HG02970 (cell line): ENCODE results near the gene AP1S2.
"Not testable (repeated sequence)": the region's sequence is repeated elsewhere in the genome, so short reads cannot be mapped to it uniquely, and the experiment has no call there.

Source experiments
- ATAC-seq: cut with Tn5 transposase; IDR thresholded peaks from one replicate; pipeline ENCODE4 v1.9.1; 2021; ENCODE audit warnings: mild to moderate bottlenecking, moderate library complexity, moderate number of reproducible peaks; ENCODE audit not compliant: unreplicated experiment, low FRiP score

The AP1S2 gene

DNA sequence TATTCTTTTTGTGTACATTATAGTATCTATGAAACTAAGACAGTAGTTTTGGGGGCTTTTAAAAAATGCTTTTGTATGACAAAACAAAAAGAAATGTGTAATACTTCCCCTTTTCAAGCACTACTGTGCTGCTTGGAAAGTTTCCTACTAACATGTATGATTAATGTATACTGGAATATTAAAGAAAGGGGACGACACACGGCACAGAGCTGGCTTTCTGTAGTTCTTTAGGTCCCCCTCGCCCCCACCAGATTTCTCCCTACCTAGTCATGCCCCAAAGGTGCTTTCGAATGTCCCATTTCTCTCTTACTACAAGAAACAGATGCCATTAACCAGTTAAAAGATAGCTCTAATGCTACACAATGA is 1.6 kb upstream of the AP1S2 start:
- no peak for ATAC-seq

DNA sequence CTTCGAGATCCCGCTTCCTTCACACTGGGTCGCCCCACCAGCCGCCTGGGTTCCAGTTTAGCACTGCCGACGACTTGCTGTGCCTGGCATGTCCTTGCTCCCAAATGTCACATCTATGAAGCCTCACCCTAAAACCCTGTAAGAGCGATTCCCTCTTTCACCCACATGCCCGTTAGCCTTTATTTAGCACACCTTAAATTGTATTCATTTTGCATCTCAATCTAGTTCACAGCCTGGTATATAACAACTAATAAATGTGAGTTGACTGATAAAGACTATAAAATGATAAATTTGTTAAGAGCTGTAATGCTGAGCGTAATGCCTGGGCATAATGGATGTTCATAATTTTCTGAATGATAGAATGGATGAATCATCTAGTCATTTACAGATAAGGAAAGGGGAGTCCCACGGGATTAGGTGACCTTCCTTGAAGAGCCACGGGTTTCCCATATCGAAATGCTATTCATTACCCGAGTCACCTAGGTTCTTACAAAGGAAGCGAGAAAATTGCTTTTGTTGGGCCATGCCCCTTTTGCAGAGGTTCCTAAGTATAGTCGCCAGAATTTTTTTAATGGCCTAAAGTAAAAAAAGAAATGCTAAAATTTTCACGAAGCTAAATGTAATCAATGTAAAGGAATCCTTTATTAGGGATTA is 1.1 kb upstream of the AP1S2 start:
- no peak for ATAC-seq

DNA sequence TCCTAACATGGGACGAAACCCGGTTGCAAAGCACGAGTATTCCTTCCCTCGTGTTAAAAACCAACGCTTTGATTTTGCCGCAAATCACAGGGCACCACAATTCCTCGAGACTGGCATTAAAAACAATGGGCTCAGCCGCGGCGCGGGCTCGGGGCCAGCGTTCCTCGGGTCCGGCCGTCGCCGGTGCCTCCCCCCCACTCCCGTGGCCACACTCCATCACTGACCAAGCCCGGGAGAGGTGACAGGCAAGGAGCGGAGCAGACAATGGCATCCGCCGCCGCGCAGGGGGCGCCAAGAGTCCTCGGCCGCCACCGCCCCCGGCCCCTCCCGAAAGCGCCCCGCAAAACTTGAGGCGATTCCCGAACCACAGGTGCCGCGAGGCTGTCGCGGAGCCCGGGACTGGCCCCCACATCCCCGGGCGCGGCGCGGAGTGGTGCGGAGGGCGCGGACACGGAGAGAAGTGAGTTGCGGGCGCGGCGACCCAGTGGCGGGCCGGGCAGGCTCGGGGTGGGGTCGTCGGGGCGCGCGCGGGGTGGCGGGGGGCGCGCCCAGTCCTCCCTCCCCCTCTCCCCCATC is 445 bp downstream of the AP1S2 start:
- peak; percentile 36 for ATAC-seq

DNA sequence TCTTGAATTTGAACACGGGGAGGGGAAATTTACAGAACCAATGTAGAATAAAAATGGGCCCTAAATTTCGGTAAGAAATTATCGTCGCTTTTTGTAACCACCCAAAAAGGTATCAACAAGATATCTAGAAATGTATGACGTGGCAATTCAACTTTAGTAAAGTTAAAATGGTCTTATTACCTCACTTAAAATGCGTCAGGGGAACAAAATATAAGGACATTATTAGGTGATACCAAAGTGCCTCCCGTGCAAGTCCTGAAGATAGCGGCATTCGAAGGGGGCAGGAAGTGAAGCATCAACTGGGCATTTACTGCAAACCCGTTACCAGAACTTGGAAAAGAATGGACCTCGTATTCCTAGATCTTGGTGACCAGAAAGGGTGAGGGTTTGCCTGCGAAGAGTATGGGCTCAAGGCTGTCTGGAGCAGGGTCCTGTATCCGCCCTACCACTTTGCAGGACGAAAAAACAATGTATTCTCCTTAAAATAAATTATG is 980 bp downstream of the AP1S2 start:
- no peak for ATAC-seq

DNA sequence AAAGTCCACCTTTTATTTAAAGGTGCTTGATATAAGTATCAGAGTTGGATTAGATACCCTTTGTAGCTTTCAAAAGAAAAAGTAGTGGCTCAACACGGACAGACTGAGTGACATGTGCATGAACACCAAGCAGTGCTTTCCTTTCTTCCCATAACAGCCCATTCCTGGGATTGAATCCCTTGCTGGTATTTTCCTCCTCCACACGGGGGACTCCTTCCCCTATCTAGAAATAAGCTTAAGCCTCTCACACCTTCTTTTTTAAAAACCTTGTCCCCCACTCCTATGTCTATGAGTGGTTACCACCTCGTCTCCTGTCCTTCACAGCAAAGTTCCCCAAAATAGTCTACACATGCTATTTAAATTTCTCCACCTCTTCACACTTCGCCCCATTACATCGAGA is 5.1 kb downstream of the AP1S2 start:
- ATAC-seq: no peak

DNA sequence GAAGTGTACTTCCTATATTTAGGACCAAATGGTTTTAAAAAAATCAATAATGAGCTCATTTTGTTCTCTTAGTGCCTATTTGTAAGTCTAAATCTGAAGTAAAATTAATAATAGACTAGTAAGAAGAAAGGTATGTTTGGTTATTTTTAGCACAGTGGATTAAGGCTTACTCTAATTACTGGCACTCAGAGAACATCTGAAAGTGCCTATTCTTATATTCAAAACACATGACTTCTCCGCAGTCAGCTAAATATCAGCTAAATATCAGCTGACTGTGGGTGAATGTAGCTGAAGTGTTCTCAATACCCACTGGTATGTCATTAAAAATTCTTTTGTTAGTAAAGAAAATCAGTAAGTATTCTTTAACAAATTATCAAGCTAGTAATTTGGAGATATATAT is 6.0 kb downstream of the AP1S2 start:
- ATAC-seq: no peak

DNA sequence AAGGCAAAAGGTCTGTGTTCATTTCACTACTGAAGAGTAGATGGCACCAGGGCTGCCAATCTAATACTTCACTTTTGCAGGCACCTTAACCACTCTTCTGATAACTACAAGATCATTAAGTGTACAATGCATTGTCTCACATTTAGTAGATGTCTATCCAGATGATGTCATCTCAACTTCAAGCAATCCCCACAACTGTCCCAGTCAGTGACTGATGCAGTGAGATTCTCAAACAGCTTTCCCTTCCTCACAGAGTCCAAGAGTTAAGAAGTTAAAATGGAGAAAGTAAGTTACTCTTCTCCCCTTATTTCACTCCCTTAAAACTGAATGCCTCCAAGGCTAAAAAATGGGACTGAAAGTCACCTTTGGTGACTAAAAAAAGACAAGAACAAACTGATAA is 10.7 kb downstream of the AP1S2 start:
- no peak for ATAC-seq

DNA sequence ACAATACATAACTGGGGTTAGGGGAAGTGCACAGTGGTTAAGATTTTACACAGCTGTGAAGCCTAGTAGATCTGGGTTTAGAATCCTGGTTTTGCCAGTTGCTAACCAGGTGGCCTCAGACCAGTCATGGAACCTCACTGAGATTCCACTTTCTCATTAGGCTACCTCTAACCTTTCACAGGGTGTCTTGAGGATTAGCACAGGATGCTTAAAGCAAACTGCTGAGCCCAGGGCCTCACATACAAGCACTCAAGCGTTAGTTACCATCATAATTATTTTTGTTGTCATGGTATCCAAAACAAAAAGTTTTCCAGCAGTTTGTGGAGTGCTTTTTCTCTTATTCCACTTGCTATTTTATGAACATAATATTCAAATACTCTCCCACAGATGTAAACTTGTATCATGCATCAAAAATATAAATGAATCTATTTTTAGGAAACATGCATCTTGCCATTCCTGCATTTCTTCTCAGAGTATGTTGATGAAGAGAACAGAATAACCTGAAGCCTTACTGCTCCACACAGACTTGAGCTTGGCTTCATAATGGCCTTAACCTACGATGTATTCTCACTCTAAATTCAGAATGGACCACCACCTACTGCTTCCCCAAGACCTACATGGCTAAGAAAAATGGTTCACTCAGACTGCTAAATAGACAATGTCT is 12.6 kb downstream of the AP1S2 start:
- ATAC-seq: no peak

DNA sequence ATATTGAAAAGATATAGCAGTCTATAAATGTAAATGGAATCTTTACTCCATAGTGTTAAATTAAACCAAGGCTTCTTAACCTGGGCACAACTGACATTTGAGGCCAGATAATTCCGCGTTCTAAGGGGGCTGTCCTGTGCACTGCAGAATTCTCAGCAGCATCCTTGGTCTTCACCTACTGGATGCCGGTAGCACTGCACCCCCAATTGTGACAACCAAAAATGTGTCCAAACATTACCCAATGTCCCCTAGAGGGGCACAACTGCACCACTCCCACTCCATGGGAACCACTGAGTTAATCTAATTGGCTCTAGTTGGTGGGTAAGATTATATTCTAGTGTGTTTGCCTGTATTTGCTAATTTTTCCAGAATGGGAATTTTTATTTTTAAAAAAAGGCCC is 16.6 kb downstream of the AP1S2 start:
- ATAC-seq: no peak

DNA sequence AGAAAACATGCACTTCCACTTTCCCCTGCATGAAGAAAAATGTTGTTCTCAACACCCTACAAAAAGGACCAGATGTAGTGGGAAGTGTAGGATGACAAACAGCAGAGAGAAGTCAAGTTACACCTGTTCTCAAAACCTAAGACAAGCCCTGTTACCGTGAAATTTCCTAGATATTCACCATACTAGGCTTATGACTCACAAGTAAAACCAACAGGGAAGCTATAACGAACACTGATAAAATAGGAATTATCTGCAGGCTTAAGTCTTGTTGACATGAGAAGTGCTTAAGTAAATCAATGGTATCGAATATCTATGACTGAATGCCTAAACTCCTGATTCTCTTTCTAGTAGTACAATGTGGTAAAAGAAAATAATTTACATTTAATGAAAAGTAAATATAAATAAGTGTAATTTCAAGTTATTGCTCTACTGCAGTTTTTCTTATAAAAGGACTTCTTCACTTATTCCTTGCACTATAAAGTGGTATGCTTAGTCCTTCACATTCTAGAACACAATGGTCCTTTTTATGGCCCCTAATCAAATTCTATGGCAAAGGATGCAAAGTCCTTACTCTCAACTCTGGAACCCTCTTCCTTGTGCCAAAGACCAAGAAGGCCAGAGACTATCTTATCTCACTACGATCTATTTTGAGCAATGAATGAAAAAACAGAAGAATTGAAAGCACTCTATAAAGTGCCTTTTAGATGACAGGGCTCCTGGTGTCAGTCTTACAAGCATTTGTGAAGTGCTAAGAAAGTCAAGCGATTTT is 19.6 kb downstream of the AP1S2 start:
- ATAC-seq: no peak

DNA sequence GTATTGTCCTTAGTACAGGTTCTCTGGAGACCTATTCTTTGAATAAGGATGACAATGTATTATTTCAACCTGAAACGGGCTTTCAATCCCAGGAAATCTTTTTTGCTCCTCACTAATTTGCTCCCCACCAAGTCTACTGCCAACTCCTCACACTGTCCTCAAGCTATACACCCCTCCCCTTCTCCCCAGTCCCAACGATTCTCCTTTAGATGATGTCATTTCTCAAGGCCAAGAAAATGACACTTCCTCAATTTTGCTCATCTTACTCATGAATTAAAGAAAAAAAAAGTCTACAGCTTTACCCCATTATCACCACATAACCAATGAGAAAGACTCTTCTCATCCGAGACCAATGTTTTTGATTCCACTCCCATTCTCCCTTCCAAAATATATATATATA is 20.6 kb downstream of the AP1S2 start:
- no peak for ATAC-seq

DNA sequence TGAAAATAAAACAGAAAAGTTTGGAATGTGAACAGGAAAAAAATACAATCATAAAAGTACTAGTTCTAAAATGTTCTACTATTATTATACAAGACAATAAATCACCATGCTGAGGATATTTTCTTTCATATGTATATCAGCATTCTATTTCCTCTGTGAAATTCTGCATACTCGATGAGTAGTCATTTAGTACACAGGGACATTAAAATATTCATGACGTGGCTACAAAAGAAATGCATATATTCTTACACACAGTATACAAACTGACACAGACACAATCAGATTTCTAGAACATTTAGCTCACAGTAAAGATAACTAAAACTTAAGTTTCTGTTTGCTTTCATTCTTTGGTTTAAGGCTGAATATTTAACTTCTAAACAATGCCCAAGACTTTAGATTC is 23.3 kb downstream of the AP1S2 start:
- ATAC-seq: not testable (repeated sequence)

DNA sequence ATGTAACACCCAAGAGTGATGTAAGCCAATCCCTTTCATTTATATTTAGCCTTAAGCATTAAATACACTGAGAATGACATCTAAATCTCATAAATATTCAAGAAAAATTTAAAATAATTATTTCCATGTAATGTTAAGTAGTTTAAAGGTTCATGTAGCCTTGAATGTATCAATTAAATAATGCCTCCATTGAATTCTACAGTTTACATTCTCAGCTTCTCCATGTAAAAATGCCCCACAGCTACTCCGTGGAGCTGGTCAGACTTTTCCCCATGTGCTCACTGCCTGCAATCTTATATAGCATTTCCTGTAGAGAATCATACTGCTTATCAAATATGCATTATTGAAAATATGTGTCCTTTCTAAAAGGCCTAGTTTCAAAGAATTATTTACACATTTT is 25.4 kb downstream of the AP1S2 start:
- no peak for ATAC-seq

DNA sequence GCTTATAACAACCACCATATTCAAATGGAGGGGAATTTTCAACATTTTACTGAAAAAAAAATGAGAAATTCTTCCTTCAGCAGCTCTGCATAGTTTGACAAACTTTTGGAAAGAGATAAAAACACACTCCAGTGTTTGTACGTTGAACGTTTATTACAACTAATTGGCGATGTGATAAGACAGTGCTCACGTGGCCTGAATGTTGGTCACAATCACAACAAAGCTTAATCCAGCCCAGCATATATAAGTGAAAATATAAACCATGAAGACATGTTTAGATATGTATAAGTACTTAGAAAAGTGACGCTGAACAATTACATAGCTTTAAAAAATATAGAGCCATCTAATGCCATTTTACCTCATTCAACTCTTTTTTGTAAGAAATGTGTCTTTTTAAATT is 28.7 kb downstream of the AP1S2 start:
- no peak for ATAC-seq

DNA sequence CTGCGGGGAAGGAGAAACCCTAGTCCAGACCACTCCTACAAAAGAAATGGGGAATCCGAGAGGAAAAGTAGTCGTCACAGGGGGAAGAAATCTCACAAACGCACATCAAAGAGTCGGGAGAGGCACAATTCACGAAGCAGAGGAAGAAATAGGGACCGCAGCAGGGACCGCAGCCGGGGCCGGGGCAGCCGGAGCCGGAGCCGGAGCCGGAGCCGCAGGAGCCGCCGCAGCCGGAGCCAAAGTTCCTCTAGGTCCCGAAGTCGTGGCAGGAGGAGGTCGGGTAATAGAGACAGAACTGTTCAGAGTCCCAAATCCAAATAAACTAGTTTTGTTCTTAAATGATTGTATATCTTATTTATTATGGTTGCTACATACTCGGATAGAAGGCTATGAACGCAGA is 31.7 kb downstream of the AP1S2 start:
- no peak for ATAC-seq

DNA sequence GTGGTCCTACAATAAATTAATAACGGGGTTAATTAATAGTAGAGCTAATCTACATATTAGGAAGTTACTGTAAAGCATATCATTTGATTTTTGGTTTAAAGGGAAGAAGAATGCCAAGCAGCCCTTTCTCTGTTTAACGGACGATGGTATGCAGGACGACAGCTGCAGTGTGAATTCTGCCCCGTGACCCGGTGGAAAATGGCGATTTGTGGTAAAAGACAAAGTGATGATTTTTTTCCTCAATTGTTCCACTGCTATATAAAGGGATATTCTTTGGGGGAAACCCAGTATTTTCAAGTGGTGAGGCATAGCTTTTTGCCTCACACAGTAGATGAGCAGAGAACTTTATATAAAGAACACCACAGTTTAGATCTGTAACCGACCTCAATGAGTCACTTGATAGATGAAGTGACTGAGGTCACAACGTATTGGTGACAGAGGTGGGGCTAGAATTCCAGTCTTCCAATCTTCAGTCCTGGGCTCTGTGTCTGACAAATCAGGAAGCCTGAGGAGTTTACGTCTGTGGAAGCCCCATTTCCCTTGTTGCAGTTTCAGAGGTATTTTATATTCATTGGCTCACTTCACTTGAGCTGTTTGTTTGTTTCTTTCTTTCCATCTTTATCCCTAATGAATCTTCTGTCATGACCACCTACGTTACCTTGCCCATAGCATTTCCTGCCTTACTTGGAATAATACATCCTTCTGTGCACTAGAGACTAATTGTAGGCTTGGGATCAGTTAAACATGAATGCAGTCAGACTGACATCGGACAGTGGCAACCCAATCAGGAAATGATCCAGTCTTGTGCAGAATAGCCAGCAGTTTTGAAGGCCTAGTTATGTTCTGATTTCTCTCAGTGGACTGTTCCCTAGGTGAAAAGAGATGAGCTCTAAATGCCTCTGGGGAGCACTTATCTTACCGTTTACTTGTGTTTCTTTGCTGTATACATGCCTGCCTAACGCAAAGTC is 34.2 kb downstream of the AP1S2 start:
- no peak for ATAC-seq

DNA sequence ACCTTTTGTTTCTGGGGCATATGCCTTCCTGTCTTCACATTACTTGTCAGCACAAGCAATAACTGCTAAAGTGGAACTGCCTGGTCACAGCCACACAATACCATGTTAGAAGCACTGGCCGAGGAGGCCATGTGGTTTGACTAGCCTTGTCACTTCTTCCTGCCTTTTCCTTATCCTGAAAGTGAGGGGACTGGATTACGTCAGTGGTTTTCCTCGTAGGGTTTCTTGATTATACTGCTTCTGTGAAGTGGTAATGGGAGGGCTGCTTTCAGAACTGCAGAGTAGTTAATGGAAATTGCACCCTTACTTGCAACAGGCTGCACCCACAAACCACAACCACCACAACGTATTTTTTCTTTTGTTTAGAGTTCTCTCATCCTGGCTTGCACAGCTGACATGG is 37.7 kb downstream of the AP1S2 start:
- ATAC-seq: no peak

DNA sequence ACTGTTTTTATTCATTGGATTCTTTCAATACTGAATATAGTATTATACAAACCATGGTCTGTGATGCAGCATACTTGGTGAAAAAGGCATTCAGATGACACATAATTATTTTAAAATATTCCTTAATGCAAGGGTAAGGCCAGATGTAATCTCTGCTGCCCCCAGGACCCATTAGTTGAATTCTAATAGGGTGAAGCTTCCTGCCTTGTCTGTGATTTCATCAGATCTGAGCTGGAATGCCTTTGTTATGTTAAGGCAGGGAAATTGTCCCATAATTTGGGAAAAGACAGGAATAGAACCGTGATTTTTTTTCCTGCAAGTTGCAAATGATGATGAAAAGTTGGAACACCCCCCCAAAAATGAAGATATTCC is 38.2 kb downstream of the AP1S2 start:
- no peak for ATAC-seq

DNA sequence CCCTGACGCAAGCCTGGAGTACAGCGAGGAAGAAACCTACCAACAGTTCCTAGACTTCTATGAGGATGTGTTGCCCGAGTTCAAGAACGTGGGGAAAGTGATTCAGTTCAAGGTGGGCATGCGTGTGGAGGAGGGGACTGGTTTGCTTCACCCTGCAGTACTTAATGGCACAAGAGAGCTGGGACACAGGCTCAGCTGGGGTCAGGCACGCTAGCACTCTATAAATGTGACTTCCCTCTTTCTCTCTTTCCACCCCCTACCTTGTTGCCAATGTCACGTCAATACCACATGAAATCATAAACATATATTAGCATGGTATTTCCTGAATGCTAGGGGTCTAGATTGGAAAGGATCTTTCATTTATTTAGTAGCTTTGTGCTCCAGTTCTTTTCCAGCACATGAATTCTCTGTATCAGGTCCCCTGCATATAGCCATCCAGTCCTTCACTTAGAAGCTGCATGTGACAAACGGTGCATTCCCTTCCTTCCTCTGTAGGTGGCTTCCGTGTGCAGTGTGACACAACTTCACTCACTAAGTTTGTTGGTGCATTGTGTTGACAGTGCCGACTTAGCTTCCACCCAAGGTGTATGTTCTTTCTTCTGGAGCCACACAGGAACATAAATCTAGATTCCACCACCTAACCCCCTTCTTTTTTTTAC is 38.7 kb downstream of the AP1S2 start:
- ATAC-seq: no peak
